ENCODE results near the gene SORCS2.
"Not testable (repeated sequence)": the region's sequence is repeated elsewhere in the genome, so short reads cannot be mapped to it uniquely, and the experiment has no call there.

The SORCS2 gene

DNA sequence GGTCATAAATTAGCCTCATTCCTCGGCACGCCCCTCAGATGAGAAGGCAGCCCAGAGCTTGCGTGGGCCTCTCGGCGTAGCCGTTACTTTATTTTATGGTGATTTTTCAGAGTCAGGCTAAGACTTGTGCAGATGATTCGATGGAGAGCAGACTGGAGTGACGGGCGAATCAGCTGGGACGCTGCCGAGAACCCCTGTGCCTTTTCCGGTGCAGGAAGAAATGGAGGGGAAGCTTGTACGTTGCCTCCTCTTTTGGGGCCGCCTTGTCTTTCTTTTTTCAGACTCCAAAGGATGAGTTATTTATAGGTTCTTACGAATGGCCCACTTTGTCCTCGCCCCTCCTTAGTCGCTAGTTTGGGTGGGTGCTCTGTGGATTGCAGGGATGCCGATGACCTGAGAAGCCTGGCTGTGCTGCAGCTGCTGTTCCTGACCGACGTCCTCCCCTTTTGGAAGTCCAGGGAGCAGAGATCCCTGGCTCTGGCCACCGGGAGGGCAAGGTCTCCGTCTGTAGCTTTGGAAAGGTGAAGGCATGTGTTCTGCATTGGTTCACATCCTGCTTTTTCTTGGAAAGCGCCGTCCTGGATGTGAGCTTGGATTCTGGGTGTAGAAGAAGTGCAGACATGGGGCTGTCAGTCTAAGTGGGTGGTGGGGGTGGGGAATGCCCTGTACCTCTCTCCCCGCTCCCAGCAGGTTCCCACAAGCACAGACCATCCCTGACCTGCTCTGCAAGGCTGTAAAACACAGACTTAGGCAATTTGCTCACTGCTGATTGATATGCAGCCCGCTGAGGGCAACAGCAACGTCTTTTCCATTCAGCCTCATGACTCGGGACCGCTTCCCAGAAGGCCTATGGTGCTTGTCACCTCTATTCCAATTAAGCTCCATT is 9.3 kb downstream of the SORCS2 start:
- no peak for DNase-seq

DNA sequence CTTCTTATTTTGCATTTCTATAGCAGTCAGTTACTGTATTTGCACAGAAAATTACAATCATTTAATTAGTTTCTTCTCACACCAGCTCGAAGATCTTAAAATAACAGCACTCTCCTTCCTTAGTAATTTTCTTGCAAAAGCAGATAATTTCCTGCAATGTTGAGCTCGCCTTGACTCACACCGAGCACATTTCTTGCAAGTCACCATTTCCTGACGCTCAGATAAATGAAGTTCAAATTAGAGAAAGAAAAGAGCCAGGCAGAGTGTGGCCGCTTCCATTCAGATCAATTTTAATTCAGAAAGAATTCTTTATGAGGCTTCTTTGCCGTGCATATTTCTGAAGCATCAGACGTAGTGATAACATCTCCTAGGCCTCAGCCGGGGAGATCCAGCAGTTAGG is 10.1 kb downstream of the SORCS2 start:
- DNase-seq, result no peak

DNA sequence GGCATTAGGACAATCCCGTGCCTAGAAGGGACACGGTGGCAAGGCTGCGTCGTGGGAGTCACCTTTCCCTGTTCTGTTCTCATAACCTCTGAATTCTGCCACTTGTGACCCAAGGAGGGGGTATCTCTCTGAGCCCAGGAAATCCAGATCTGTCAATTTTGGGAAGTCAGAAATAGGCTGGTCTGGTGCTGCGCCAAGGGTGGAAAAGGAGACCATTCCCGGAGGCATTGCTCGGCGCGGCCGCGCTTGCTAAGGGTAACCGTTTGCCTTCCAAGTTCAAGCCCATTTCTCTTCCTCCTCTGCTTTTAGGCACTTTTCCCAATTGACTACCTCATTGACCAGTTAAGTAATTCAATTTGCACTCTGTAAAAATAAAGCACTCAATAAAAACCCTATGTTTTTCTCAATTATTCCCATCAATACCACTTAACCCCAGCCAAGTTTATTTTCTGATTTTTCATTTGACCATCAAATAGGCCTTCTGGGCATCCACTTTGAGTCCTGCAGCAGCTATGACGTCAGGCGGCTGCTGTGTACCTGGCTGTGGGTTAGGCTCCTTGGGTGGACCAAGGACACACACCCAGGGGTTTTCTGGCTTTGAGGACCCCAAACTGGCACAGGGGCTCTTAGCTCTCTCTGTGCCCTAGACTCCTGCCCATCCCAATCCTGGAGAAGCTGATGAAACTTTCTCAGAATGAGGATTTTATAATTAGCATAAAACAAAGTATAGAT is 12.5 kb downstream of the SORCS2 start:
- no peak for DNase-seq

DNA sequence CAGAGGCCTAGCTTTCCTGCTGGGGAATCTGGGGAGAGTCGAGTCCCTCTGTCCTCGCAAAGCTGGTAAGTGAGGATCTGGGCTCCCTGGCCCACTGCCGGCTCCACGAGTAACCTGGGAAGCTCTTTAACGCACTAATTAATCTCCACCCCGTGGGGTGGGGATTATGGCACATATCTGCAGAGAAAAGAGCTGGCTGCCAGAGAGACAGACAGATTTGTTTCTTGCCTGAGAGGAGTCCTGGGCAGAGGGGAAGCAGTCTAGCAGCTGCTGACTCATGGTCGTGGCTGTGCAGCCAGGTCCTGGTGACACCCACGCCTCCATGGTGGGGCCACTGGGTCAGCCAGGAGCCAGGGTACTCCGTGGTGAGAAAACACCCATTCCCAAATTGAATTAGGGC is 14.0 kb downstream of the SORCS2 start:
- DNase-seq, result no peak

DNA sequence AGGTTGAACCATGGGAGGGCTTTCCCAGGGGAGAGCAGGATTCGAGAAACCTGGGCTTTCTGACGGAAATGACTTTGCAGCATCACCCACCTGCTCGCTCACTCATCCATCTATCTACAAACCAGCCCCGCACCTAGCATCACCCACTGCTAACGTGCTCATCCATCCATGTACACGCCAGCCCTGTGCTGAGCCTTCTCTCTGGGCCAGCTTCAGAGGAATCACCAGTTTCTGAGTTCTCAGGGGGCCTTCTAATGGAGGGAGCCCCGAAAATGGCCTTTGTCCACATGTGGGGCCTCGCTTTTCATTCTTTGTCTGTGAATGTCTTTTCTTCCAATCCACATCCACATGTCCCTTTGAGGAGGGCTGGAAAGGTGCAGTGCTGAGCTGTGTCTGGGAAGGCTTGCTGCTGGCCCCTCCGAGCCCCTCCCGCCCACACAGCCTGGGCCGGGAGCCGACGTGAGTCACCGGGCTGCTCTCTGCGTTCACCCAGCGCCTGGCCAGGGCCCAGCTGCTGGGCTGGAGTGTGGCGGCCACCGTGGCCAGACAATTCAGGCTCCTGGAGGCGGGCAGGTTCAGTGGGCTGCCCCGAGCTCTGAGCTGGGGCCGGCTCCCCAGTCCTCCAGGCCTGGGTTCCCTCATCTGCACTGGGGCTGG is 14.7 kb downstream of the SORCS2 start:
- DNase-seq, result no peak

DNA sequence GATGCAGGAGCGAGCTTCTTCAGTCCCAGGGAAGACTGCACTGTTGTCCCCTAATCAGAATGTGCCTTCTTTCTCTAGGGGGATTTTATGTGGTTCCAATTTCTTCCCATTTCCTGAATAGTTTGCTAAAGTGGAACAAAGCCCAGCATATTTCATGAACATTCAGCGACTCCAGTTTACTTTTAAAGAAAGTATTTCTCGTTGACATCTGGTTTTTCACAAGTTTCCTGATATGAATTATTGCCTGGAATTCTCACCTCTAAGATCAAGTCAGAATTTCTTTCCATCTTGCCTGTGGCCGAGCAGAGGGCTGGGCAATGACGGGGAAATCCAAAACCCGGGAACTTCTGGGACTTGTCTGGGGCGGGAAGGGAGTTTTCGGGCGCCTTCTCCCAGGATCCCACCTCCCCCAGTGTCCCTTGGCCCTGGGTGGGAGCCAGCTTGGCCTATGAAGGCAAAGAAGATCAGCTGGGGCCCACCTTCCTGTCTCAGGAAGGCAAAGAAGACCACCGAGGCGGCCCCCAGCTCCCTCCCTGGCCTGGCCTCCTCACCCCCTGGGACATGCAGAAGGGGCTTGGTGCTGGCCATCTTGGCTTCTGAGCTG is 15.4 kb downstream of the SORCS2 start:
- DNase-seq, result no peak

DNA sequence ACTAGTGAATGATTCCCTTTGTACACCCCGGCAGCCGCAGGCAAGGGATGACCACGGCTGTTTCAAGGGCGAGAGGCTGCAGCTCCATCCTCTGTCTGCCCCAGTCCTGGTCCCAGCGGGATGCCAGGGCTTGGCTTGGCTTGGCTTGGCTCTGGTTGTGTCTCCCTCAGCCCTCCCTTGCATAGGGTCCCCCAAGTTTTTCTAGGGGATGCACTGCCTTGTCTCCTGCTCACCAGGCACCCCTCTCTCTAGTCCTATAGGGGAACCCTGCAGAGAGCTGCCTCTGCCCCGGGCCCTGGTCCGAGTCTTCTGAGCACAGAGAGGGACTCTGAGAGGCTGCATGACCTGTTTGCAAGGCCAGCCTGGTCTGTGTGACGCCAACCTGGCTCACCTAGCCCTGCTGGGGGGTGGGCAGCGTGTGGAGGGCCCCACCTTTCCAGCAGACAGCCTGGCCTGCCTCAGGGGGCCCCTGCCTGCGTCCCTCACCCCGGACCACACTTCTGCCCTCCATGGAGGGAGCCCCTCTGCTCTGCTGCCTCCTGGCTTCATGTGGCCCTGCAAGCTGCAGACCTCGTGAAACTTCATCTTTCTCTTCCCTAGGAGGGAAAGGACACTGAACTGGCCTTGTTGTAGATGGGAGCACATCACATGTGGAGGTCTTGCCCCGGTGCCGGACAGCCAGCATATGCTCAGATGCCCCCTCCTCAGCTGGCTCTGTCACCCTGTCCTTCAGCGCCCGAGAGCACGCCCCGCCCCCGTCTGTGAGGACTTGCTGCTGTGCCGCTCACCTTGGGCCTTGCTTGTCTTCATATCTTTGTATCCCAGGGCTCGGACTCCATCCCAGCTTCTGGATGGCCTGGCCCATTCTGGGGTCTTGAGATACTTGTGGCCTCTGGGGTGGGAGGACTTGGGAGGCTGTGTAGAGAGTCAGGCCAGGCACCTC is 16.4 kb downstream of the SORCS2 start:
- no peak for DNase-seq

DNA sequence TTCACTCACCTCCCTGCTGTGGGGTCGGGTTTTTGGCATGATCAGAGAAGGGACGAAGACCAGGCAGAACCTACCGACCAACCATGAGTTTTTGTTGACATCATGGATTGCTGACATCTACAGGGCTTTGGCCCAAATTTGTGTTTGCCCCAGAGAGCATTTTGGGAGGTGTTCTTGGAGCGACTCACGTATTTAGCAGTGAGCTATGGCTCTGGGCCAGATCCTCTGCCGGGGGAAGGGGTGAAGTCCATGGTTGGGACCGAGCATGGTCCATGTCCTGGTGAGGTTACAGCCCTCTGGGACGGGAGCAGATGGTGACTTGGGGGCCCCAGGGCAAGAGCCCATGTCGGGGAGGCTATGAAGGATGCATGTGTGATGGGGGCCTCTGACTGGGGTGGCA is 17.4 kb downstream of the SORCS2 start:
- DNase-seq, result no peak

DNA sequence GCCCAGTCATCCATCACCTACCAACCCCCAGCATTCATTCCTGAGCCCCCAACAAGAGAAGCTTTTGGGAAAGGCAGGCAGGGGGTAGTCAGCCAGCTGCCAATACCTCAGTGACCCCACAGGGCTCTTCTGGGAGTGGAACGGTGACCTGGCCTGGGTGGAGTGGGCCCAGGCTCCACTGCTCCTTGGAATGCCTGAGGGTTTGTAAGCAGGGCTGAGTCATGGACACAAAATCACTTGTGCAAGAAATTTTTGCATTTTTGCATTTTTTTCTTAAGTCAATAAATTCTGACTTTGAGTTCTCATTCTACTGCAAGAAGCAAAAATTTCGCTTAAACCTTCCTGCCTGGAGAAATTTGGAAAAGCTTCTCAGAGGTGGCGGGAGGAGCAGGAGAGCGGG is 18.5 kb downstream of the SORCS2 start:
- DNase-seq, result no peak

DNA sequence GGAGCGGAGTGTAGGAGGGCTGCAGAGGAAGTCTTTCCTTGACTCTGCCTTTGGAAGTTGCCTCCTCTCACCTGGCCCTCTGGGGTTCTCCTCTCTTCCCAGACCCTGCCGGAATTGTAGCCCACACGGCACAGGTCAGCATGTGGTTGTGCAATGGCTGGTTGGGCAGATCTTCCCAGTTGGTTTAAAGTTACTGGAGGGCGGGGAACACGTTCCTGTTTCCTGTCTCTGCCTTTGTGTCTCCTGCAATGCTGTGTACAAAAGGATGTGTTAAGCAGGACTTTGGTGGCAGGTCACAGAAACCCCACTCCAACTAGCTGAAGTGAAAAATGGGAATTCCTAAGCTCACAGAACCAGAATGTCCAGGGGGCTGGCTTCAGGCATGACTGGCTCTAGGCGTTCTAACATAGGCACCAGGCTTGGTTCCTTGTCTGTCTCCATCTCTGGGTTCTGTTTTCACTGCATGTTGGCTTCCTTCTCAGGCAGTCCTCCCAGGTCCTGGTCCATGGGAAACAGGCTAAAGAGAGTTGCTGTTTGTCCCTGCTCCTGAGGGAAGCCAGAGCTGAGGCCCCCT is 19.9 kb downstream of the SORCS2 start:
- no peak for DNase-seq

DNA sequence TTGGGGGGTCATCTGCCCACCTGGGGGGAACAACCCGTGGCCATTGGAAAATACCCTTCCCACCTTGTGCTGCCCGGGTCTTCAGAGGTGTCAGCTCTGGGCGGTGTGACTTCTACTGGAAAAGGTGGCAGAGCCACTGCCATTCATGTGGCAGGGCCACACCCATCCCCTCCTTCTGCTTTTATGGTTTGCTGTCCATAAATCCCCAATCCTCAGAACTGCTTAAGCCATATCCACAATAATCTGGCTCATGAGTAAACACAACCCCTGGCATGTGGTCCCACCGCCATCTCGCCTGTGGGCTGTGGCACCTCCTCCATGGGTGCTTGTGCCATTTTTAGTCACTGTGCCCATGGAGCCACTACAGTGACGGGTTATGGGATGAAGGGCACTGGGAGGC is 20.6 kb downstream of the SORCS2 start:
- DNase-seq, result no peak

DNA sequence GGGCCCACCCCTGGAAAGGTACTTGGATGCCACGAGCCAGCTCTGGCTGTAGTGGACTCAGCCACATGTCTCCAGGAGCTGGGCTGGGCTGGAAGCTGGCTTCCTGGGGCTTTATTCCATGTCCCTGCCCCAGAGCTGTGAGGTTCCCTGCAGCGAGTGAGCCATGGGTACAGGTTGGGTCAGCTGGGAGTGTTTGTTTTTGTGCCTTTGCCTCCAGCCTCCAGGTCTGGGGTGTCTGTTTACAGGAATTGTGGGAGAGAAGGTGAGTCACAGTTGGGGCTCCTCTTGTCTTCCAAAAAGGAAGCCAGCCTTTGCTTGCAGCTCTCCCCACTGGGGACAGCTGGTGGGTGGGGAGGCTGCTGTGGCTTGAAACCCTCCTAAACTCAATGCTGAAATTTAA is 21.5 kb downstream of the SORCS2 start:
- DNase-seq, result no peak

DNA sequence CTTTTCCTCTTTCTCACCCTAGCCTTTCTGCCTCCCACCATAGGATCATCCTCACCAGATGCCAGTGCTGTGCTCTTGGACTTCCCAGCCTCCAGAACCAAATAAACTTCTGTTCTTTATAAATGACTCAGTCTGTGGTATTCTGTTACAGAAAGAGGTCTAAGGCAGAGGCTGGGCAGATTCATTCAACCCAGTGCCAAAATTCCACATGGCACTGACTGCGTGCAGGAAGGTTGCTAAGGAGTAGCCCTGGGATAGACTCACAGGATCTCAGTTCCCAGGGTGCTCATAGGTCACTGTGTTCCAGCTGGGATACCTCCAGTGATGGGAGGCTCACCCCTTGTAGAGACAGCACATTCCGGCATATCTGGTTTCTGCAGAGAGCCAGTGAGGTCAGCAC is 22.0 kb downstream of the SORCS2 start:
- DNase-seq, result no peak

DNA sequence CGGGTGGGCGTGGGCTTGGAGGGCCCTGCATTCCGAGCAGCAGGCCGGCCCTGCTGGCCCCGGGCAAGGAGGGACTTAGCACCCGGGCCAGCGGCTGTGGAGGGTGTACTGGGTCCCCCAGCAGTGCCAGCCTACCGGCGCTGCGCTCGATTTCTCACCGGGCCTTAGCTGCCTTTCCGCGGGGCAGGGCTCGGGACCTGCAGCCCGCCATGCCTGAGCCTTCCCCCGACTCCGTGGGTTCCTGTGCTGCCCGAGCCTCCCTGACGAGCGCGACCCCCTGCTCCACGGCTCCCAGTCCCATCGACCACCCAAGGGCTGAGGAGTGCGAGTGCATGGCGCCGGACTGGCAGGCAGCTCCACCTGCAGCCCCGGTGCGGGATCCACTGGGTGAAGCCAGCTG is 22.8 kb downstream of the SORCS2 start:
- DNase-seq, result not testable (repeated sequence)

DNA sequence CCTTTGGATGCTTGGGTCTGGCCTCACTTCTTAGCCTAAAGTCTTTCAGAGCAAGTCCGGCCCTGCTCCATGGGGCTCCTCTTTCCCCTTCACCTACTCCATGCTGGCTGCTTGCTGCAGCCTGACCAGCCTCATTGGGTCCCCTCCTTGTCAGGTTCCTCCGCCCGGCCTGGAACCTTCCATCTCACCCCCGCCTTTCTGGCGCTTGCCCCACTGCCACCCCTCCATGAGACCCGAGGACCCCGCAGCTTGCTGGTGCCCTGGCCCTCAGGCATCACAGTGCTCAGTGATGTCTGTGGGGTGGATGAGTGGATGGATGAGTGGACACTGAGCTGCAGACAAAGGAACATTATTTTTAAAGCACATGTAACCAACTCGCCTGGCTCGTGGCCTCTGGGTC is 24.7 kb downstream of the SORCS2 start:
- DNase-seq, result no peak

DNA sequence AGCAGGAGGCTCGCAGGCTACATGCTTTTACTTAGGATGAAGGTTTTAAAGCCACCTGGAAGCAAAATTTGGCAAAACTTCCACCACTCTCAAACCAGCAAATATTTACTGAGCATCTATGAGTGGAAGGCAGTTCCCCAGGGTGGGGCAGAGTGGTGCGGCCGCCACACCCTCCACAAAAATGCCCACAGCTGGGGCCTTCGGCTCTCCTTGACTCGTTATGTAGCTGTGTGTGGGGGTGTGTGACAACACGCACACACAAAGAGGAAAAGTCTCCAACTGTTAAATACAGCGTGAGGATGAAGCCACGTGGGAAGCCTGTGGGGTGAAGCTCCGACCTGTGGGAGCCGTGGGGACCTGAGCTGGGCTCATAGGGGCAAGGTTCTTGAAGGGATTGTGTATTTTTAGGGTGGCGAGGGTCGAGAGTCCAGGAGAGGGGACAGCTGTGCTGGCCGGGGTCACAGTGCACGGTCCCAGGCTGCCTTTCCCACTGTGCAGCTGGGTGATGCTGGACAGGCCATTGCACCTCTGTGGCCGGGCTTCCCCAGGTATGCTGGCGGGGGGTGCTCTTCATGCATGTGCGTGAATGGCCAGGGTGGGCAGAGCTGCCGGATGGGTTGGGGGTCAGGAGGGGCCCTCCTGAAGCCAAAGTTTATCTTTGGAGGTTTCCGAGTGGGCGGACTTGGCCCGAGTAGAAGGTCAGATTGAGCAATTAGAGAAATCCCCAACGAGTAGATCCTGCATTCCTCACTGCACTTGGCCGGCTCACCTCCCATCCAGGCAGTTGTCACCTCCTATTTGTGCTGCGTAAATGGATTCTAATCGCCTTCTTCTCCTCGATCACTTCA is 25.4 kb downstream of the SORCS2 start:
- no peak for DNase-seq

DNA sequence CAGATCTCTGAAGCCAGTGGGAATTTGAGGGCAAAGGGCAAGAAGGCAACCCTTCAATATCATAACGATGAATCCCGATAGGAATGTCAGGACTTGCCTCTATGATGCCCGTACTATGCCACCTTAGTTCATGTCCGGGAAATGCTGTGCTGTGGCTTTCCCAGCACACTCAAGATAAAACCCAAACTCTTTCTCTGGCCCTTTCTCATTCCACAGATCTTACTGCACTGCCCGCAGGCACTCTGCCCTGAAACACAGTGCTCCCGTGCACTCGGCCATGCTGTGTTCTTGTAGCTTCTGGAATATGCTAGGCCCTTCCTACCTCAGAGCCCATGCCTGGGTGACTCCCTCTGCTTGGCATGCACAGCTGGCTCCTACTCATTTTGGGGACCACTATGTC is 26.3 kb downstream of the SORCS2 start:
- no peak for DNase-seq

DNA sequence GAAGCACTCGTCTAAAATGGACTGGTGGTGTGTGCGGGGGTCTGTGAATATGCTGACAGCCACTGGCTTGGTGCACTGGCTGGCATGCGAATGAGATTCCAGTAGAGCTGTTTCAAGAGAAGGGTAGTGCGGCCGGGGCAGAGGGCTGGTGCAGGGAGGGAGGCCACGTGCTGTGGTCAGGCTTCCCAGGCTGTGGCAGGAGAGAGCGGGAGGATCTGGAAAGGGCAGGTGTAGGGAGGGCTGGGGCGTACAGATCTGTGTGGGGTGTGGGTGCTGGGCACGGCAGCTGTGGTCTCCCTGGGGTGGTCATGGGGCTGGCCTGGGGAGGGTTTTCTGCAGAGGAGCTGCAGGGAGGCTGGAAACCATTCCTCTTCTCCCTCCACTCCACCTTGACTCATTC is 30.2 kb downstream of the SORCS2 start:
- no peak for DNase-seq

DNA sequence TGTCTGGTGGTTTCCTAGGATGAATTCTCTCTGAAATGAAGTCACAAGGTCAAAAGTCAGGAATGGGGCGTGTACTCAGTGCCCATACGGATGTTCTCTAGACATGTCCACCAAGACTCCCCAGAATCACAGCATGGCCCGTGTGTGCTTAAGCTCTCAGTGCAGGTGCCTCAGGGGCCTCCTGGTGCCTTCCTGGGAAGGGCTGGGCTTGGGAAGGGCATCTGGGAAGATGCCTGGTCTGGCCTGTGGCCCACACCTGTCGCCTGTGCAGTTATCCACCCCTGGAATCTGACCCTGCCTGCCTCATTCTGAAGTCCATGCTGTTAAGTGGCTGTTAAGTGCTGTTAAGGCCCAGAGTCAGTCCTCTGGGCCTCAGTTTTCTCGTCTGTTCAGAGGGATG is 31.2 kb downstream of the SORCS2 start:
- DNase-seq, result no peak

DNA sequence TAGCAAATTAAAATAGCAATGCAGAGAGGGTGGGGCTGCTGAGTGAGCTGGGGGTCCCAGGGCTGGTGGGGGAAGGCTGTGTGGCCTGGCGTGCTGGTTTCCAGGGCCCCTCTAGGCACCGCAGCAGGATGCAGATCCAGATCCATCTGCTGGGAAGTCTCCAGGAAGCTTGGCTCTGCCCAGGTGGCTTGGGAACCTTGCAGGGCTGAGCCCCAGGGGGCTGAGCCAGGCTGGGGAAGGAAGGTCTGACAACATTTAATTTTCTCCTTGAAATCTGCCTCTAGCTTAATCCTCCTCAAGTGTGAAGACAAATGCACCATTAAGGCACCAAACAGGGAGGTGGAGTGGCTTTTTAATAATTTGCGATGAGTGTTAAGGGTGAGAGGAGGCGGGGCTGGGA is 31.7 kb downstream of the SORCS2 start:
- DNase-seq, result no peak
